T-cell (primary cell): ENCODE data around the gene ATE1. TPM values are rescaled to one million over a fixed set of nuclear protein-coding genes. Genes with fewer than 3 reads are reported as not detected.

Experiments
- ATAC-seq, 4 experiments: fragments of 200-7000 bp in 3 of 4; fragments of 150-1000 bp in 1 of 4; cut with Tn5 transposase; replicated peaks in 1 of 4; 1 replicate in 3 of 4; 2 replicates in 1 of 4; pipeline ENCODE4 v1.10.0; 2021; ENCODE audit warnings: moderate library complexity in 3 of 4, mild to moderate bottlenecking in 2 of 4, moderate number of reproducible peaks in 1 of 4
- CTCF ChIA-PET, 2 donors: fragments of 300-600 bp; sonication (Branson Sonifier 250); formaldehyde crosslinking; loops; one replicate each; lab custom pipeline; 2022; ENCODE audit warnings: antibody characterized with exemption in 2 of 2; lab: Charles Lee
- POLR2A ChIA-PET, 2 donors: fragments of 300-600 bp; sonication (Branson Sonifier 250); formaldehyde crosslinking; loops; one replicate each; lab custom pipeline; 2022; ENCODE audit warnings: antibody characterized with exemption in 2 of 2; lab: Charles Lee
- DNase-seq, 35 experiments: peaks; one replicate each; pipeline versions ENCODE4 v3.0.0 to v3.0.0-alpha.2; 2013 to 2023
- H3K27ac ChIP-seq: one replicate; pipeline ENCODE4 v1.5.1; 2013; ENCODE audit warnings: low read length
- H3K27me3 ChIP-seq, 2 experiments: replicated peaks in 1 of 2; 1 replicate in 1 of 2; 2 replicates in 1 of 2; pipeline versions ENCODE4 v1.6.1 to v1.7.0; 2013; ENCODE audit warnings: low read length in 1 of 2, mixed read lengths in 1 of 2; ENCODE audit not compliant: control insufficient read depth in 2 of 2, insufficient read depth in 2 of 2; ENCODE audit errors: extremely low read depth in 1 of 2
- H3K36me3 ChIP-seq, 2 donors: 1 replicate in 1 of 2; 2 replicates in 1 of 2; pipeline versions ENCODE4 v1.6.1 to v1.7.0; 2013; ENCODE audit warnings: low read length in 1 of 2; ENCODE audit not compliant: control insufficient read depth in 2 of 2, insufficient read depth in 1 of 2; ENCODE audit errors: extremely low read depth in 1 of 2
- H3K4me1 ChIP-seq, 2 experiments: 1 replicate in 1 of 2; 2 replicates in 1 of 2; pipeline versions ENCODE4 v1.6.1 to v1.7.0; 2013; ENCODE audit warnings: low read length in 2 of 2, mixed read lengths in 1 of 2; ENCODE audit not compliant: insufficient read depth in 2 of 2, control insufficient read depth in 1 of 2; ENCODE audit errors: extremely low read depth in 1 of 2
- H3K4me3 ChIP-seq, 2 donors: 1 replicate in 1 of 2; 2 replicates in 1 of 2; pipeline versions ENCODE4 v1.5.1 to v1.7.0; 2013; ENCODE audit warnings: mild to moderate bottlenecking in 2 of 2, low read length in 1 of 2, moderate library complexity in 1 of 2; ENCODE audit not compliant: control insufficient read depth in 1 of 2; ENCODE audit errors: extremely low read depth in 1 of 2
- H3K9me3 ChIP-seq: 2 replicates; pipeline ENCODE4 v1.7.0; 2013
- H3K27ac Mint-ChIP-seq, 2 donors: one replicate each; pipeline ENCODE4 v1.8.0; 2020 to 2021; ENCODE audit warnings: mild to moderate bottlenecking in 2 of 2, mixed read lengths in 2 of 2
- H3K27me3 Mint-ChIP-seq, 2 donors: one replicate each; pipeline ENCODE4 v1.8.0; 2021 to 2022; ENCODE audit warnings: mixed read lengths in 2 of 2
- H3K36me3 Mint-ChIP-seq: one replicate; pipeline ENCODE4 v1.8.0; 2021; ENCODE audit warnings: mixed read lengths
- H3K4me1 Mint-ChIP-seq, 3 donors: one replicate each; pipeline ENCODE4 v1.8.0; 2020 to 2022; ENCODE audit warnings: mixed read lengths in 3 of 3, mild to moderate bottlenecking in 1 of 3
- H3K4me3 Mint-ChIP-seq, 3 donors: one replicate each; pipeline ENCODE4 v1.8.0; 2020 to 2022; ENCODE audit warnings: mild to moderate bottlenecking in 3 of 3, mixed read lengths in 3 of 3, moderate library complexity in 3 of 3
- H3K9me3 Mint-ChIP-seq, 3 donors: one replicate each; pipeline ENCODE4 v1.8.0; 2020 to 2022; ENCODE audit warnings: mixed read lengths in 3 of 3
- WGBS: methylation state at CpG from one replicate; pipeline ENCODE4 v1.1.5; 2013; ENCODE audit warnings: missing lambda C conversion rate; ENCODE audit not compliant: insufficient coverage; 5-methylcytosine and 5-hydroxymethylcytosine counted together
- total RNA-seq, 35 experiments: library from RNA in 6 of 35; stranded (reverse) in 6 of 35; fragments of 120-200 nt in 1 of 35; gene quantifications; one replicate each; pipeline versions ENCODE4 v1.2.1 to v1.2.4 and lab custom pipeline; 2013 to 2026

Gene ATE1
- total RNA-seq, 5 donors from 2014 or later (not counting 1 experiment from before 2014, with no cell fraction given), result 18.6 to 28.9 (median 26.0) TPM

DNA sequence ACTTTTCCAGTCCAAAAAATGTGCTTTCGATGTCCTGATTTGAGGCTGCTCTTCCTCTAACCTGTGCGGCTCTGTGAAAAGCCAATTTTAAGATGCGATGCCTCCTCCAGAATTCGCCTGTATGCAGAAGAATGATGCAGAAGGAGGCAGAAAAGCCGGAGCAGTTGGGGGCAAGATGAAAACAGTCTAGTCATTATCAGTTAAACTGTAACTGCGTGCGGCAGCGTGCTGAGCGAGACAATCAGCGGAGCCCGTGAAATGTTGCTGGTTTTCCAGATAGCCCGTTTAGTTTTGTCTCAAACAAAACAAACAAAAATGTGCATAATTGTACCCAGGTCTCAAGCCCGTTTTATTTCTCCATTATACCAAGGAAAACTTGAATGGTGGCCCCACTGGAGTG is 192.6 kb downstream of the ATE1 start:
- H3K4me1 Mint-ChIP-seq, result peaks cover 0 to 12% (median 8%) of the 10 kb centered on the region in 3 donors

DNA sequence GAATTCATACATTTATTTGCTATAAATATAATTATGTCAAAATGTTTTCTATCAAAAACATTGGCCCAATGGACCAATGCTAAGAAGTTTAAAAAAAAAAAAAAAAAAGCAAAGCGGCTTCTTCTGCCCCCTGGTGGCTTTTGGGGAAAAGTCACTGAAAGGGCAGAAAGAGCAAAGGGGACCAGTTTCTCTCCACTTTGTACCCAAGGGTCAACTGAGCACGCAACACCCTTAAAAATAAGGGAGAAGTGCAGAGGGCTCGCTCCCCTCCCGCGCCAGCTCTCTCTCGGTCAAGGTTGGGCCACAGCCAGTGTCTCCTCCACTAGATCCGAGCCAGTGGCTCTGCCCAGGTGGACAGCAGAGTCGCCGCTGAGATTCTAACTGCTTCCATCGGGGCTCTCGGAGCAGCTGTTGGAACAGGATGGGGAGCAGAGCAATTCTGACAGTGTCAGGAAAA is 193.2 kb downstream of the ATE1 start:
- peaks cover 4 to 20% of the 10 kb centered on the region in 2 experiments for H3K27me3 ChIP-seq
- peak in 5 of 35 experiments; percentile 2 to 24 (median 7) for DNase-seq
- no peak overlapping the region for H3K4me3 ChIP-seq
- ChIA-PET POLR2A (no interaction called here), CTCF (interaction anchor here in 1 of 2 donors (0.5 kb wide), 1 partner anchor 787 kb away, joined by 4 read pairs; no protein-coding TSS in a partner anchor)
- no peak for ATAC-seq
- no peaks in the 10 kb centered on the region for H3K9me3 ChIP-seq
- Mint-ChIP-seq H3K9me3 (no peaks in the 10 kb centered on the region), H3K4me3 (no peak overlapping the region), H3K27ac (no peak overlapping the region), H3K27me3 (peaks cover 21 to 24% of the 10 kb centered on the region in 2 donors), H3K36me3 (no peaks in the 10 kb centered on the region), H3K4me1 (peaks cover 0 to 12% (median 8%) of the 10 kb centered on the region in 3 donors)
- H3K27ac ChIP-seq, result no peak overlapping the region
- no peaks in the 10 kb centered on the region for H3K4me1 ChIP-seq
- 66% methylated on average over 6 of the region's 11 CpGs for WGBS
- no peaks in the 10 kb centered on the region for H3K36me3 ChIP-seq

More for the DNA sequence above, 192.6 kb downstream of the ATE1 start:
- POLR2A ChIA-PET, result no interaction called here
- Histone ChIP-seq H3K4me1 (no peaks in the 10 kb centered on the region), H3K36me3 (no peaks in the 10 kb centered on the region), H3K27ac (no peak overlapping the region), H3K27me3 (peaks cover 4 to 20% of the 10 kb centered on the region in 2 experiments), H3K4me3 (no peak overlapping the region), H3K9me3 (no peaks in the 10 kb centered on the region)
- DNase-seq (no peak), ATAC-seq (no peak)
- Mint-ChIP-seq H3K4me3 (no peak overlapping the region), H3K27ac (no peak overlapping the region), H3K27me3 (peaks cover 21 to 23% of the 10 kb centered on the region in 2 donors), H3K36me3 (no peaks in the 10 kb centered on the region), H3K9me3 (no peaks in the 10 kb centered on the region)
- CTCF ChIA-PET, result no interaction called here
- 83% methylated on average over 11 of the region's 13 CpGs for WGBS

DNA sequence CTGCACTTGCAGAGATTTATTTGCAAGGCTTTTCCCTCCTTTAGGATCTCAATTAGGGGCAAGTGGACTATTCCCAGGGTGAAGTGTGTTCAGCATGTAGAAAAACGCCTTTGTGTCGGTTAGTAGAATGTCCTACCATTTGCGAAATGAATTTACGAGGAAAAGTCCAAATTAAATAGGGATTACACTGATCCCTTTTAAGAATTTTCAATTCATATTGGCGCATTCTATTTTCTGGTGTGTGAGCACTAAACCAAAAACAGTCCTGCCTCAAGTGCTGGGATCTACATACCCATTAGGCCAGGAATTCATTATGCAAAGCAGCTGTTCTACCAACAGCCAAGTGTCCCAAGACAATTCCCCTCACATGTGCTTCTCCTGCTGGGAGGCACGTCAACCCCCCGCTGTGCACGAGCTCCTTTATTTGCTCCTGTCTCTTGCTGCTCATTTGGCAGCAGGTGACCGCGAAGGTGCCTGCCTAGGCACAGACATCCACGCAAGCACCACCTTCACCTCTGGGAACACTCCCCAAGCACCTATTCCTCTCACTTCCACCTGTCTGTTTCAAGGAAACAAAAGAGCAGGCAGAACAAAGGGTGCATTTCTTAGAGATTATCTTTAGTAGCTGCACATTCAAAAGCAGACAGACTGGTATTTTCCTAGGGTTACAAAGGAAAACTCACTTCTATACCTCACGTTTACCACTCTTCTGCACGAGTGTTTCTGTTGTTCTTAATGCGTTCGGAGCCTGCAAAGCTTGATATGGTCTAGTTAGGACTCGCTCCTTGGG is 195.0 kb downstream of the ATE1 start:
- ChIA-PET CTCF (no interaction called here), POLR2A (no interaction called here)
- 72% methylated on average over 4 of the region's 16 CpGs for WGBS

DNA sequence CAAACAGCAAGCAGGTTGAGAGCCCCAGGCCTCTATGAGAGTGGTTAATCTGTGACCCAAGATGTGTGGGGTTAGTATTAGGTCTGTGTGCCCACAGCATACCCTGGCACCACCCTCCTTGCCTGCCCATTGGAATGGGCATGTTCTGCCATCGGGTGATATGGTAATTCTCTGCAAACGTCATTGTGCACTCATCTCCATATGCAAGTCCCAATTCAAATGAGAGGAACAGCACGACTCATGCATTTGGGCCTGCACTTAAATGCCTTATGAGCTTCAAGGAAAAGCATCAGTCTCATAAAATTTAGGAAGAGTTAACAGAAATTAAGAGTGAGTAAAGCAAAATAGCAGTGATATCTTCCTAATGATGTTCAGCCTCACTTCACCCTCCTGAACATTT is 195.7 kb downstream of the ATE1 start:
- no peaks in the 10 kb centered on the region for H3K9me3 ChIP-seq
- POLR2A ChIA-PET, result no interaction called here
- Mint-ChIP-seq H3K9me3 (no peaks in the 10 kb centered on the region), H3K27ac (no peak overlapping the region), H3K4me3 (no peak overlapping the region), H3K4me1 (peaks cover 0 to 2% (median 0%) of the 10 kb centered on the region in 3 donors), H3K27me3 (peaks cover 21 to 24% of the 10 kb centered on the region in 2 donors), H3K36me3 (no peaks in the 10 kb centered on the region)
- WGBS, result 100% methylated on average over 2 of the region's 3 CpGs
- H3K27ac ChIP-seq, result no peak overlapping the region
- CTCF ChIA-PET, result no interaction called here
- no peak overlapping the region for H3K4me3 ChIP-seq
- no peaks in the 10 kb centered on the region for H3K4me1 ChIP-seq
- H3K36me3 ChIP-seq, result no peaks in the 10 kb centered on the region
- ATAC-seq (no peak), DNase-seq (no peak)
- H3K27me3 ChIP-seq, result peaks cover 4 to 20% of the 10 kb centered on the region in 2 experiments

More for the DNA sequence above, 195.0 kb downstream of the ATE1 start:
- DNase-seq (no peak), ATAC-seq (no peak)
- Mint-ChIP-seq H3K36me3 (no peaks in the 10 kb centered on the region), H3K27ac (no peak overlapping the region), H3K27me3 (peaks cover 21 to 24% of the 10 kb centered on the region in 2 donors), H3K4me3 (no peak overlapping the region), H3K4me1 (peaks cover 0 to 5% (median 2%) of the 10 kb centered on the region in 3 donors), H3K9me3 (no peaks in the 10 kb centered on the region)
- Histone ChIP-seq H3K27ac (no peak overlapping the region), H3K4me3 (no peak overlapping the region), H3K27me3 (peaks cover 4 to 20% of the 10 kb centered on the region in 2 experiments), H3K9me3 (no peaks in the 10 kb centered on the region), H3K4me1 (no peaks in the 10 kb centered on the region), H3K36me3 (no peaks in the 10 kb centered on the region)

DNA sequence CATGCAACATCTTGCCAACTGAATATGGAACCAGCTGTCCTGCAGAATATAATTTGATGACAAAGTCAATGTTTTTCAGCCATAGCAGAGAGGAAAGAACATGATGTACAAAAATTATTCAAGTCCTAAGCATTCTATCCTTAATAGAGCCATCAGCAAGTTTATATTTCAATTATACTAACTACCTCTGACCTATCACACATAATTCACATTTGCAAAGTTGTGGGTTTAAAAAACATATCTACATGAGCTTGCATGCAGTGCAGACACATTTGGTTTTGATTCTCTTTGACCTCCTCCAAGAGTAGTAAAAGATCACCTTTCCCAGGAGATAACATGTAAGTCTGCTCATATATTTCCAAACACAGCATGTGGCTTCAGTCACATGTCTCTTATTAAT is 203.5 kb downstream of the ATE1 start:
- Mint-ChIP-seq H3K27ac (no peak overlapping the region), H3K36me3 (no peaks in the 10 kb centered on the region), H3K4me1 (no peaks in the 10 kb centered on the region), H3K9me3 (no peaks in the 10 kb centered on the region), H3K27me3 (no peaks in the 10 kb centered on the region), H3K4me3 (no peak overlapping the region)
- DNase-seq (no peak), ATAC-seq (no peak)
- Histone ChIP-seq H3K36me3 (no peaks in the 10 kb centered on the region), H3K4me1 (no peaks in the 10 kb centered on the region), H3K27ac (no peak overlapping the region), H3K4me3 (no peak overlapping the region), H3K27me3 (no peaks in the 10 kb centered on the region), H3K9me3 (no peaks in the 10 kb centered on the region)
- CTCF ChIA-PET, result no interaction called here
- POLR2A ChIA-PET, result no interaction called here

DNA sequence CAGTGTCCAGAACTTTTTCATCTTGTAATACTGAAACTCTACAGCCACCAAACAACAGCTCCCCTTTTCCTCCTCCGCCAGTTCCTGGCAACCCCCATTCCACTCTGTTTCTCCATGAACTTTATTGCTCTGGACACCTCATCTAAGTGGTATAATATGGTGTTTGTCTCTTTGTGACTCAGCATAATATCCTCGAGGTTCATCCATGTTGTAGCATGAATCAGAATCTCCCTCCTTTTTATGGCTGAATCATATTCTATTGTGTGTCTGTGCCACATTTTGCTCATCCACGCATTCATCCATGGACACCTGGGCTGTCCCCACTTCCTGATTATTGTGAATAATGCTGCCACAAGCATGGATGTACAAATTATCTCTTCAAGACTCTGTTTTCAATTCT is 205.2 kb downstream of the ATE1 start:
- Histone ChIP-seq H3K4me3 (no peak overlapping the region), H3K9me3 (no peaks in the 10 kb centered on the region), H3K27ac (no peak overlapping the region), H3K27me3 (no peaks in the 10 kb centered on the region), H3K36me3 (no peaks in the 10 kb centered on the region), H3K4me1 (no peaks in the 10 kb centered on the region)
- WGBS, result no CpG with 5 or more reads among the region's 3 CpGs
- CTCF ChIA-PET, result no interaction called here
- Mint-ChIP-seq H3K9me3 (no peaks in the 10 kb centered on the region), H3K36me3 (no peaks in the 10 kb centered on the region), H3K27me3 (peaks cover 3 to 7% of the 10 kb centered on the region in 2 donors), H3K27ac (no peak overlapping the region), H3K4me1 (no peaks in the 10 kb centered on the region), H3K4me3 (no peak overlapping the region)
- ATAC-seq (no peak), DNase-seq (no peak)
- POLR2A ChIA-PET, result no interaction called here
